Measurements from ENCODE around the gene RPRD1B.

Gene RPRD1B, protein sequence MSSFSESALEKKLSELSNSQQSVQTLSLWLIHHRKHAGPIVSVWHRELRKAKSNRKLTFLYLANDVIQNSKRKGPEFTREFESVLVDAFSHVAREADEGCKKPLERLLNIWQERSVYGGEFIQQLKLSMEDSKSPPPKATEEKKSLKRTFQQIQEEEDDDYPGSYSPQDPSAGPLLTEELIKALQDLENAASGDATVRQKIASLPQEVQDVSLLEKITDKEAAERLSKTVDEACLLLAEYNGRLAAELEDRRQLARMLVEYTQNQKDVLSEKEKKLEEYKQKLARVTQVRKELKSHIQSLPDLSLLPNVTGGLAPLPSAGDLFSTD

DNA sequence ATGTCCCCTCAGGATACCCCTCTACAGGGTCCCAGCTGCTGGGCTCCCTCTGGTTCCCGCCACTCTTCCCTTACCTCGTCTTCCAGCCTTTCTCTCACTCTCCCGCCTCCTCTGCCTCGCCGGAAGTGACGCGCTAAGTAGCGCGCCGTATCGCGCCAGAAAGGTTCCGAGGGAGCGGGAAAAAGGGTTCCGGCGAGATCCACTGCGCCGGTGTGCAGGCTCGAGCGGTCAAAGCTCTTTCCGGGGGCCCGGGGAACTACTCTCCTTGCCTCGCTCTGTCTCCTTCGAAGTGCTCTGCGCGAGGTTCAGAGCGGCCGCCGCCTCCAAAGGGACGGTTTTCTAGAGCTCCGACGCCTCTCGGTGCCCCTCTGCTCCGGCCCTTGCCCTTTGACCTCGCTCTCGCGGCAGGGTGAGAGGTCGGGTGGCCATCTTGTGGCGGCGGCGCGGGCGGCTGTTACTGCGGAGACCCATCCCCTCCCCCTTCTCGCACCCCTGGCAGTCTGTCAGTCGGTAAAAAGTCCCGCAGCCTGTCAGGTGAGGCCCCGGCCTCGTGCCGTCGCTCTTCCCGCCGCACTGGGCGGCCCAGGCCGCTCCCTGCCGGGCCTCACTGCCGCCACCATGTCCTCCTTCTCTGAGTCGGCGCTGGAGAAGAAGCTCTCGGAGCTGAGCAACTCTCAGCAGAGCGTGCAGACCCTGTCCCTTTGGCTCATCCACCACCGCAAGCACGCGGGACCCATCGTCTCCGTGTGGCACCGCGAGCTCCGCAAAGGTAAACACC lies at the start of gene RPRD1B, which contains the start of gene TTI1:
Gene RPRD1B, plus strand, starts transcription at position 417 of the 778 bp plus-strand sequence. Its CDS starts 202 bp downstream, at position 619.
Gene TTI1, minus strand, starts transcription at position 127 of the 778 bp plus-strand sequence. CDS start 19,640 bp downstream, outside the sequence.
- H3K4me1 ChIP-seq (ENCODE audit: insufficient read depth, low read length) = peaks cover 13% of the 10 kb centered on the region
- H3K36me3 ChIP-seq (ENCODE audit: insufficient read depth, low read length) = peaks cover 12% of the 10 kb centered on the region
- H3K9me3 ChIP-seq (ENCODE audit: control insufficient read depth, insufficient read depth, low read length) = no peaks in the 10 kb centered on the region
- peak within 1 kb of the TSS; percentile 74 for H3K9ac ChIP-seq (ENCODE audit: low read depth, low read length)

DNA sequence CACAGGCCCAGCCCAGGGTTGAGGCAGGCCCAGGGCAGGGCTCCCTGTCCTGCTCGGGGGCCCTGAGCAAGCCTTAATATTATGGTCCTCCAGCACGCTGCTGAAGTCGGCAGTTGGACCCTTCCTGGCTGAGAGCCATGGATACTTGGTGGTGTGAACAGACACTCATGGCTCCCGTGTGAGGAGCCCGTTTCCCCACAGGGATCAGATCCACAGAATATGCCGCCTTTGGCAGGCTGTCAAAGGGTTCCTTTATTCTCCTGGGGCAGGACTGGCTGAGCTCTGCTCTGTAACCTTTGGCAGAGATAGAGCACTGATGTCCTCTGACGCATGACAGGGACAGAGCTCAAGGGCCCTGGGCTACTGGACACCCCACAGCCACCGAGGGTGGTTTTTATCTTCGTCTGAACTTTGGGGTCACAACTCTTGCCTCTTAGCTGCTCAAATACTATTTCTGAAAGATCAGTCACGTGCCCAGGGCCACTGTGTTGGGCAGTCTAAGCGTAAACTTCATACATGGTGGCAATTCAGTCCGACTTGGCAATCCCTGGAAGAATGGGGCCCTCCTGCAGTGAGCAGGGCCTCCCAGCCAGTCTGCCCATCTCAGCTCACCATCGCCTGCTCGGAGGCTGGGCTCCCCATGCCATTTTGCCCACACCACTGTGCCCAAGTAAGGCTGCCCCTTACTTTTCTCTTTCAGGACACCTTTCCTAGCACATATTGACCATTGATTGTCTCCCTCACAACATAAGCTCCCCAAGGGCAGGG lies 49.3 kb upstream of the RPRD1B start:
- Histone ChIP-seq H3K36me3 (ENCODE audit: insufficient read depth, low read length) (peaks cover 5% of the 10 kb centered on the region), H3K9me3 (ENCODE audit: control insufficient read depth, insufficient read depth, low read length) (no peaks in the 10 kb centered on the region), H3K4me1 (ENCODE audit: insufficient read depth, low read length) (no peaks in the 10 kb centered on the region), H3K9ac (ENCODE audit: low read depth, low read length) (no peak overlapping the region)

DNA sequence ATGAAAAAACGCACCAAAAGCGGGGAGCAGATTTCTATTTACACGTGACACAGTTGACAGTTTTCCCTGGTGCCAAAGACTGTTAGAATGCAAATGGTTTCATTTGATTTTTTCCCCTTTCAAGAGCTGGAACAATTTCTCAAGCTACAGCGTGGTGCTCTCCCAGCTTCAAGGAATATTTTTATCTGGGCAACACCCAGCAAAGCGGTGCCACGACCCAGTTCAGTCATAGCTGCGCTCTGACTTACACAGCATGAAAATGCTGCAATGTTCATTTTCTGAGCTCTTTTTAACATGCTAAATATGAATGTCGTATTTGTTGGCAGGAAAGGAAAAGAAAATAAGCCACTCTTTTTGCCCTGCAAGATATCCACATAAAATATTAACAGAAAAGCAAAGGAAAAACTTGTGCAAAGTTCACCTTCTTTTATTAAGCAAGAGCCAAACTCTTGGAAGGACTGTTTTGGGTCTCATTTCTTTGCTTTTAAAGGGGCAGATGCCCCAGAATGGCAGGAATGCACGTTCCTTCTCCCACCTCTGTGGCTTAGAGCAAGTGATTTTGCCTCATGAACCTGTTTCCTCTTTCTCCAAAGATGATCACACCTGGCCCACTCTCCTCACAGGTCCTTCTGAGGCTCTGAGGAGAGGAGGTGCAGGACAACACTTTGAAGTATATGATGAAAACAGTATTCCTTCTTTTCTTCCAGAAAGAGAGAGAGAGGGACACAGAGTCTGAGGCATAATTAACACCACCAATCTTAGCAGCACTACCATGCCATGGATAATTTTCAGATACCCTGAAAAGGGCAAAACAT lies 47.3 kb upstream of the RPRD1B start:
- Histone ChIP-seq H3K9ac (ENCODE audit: low read depth, low read length) (no peak overlapping the region), H3K4me1 (ENCODE audit: insufficient read depth, low read length) (no peaks in the 10 kb centered on the region), H3K36me3 (ENCODE audit: insufficient read depth, low read length) (peaks cover 8% of the 10 kb centered on the region), H3K9me3 (ENCODE audit: control insufficient read depth, insufficient read depth, low read length) (no peaks in the 10 kb centered on the region)

DNA sequence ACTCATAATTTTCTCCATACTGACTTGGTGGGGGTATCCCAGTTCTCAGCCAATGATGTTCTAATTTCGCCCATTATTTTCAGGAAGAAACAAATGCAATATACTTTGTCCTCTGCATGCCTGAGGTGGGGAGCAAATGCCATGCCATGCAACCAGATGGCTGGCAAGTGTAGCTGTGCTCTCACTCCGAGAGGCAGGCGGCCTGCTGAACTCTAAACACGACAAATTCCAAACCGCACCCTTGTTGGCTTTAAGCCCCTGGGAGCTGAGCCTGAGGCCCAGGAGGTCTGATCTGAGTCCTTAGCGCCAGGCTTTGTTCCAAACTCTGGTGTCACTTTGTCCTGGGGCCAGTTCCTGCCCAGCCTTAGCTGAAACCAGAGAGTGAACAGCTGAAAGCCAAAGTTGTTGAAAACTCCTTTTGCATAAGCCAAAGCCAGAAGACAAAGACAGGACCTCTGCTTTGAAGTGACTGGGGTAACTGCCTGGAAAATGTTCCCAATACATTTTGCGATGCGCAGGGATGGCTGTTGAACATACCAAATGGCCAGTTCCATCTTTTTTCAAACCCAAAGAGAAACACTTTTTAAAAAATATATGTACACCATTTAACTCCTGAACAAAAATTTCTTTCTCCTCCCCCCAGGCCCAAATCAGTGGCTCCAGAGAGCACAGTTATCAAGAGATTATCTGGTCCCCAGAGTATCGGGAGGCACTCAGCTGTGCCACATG lies 46.5 kb upstream of the RPRD1B start:
- H3K9ac ChIP-seq (ENCODE audit: low read depth, low read length) = no peak overlapping the region
- H3K4me1 ChIP-seq (ENCODE audit: insufficient read depth, low read length) = no peaks in the 10 kb centered on the region
- H3K9me3 ChIP-seq (ENCODE audit: control insufficient read depth, insufficient read depth, low read length) = no peaks in the 10 kb centered on the region
- peaks cover 3% of the 10 kb centered on the region for H3K36me3 ChIP-seq (ENCODE audit: insufficient read depth, low read length)

DNA sequence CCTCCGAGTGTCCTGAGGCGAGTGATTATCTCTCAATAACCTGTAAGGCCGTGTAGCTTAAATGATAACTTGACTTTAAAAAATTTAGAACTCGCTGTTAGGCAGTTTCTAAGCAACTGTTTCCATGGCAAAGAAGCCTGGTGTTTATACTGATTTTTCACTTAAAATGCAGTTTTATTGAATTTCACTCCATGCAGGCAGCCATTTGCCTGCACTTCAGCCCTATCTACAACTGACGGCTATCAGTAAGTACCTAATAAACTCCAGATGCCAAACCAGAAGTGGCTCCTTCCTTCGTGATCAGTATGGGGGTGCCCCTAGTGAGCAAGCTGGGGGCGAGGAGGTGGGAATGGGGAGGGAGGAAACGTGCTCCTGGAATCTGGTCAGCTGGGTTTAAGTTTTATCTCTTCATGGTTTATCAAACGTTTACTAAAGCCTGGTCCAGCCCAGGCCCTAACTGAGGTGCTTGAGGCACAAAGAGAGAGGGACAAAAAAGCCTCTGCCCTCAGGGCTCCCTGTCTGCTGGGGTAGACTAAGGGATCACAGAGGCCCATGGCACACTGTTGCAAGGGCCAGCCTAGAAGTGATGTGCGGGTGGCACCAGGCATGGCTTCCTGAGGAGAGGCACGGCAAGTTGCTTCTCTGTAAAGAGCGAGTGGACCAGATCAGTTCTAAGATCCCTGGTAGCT lies 45.8 kb upstream of the RPRD1B start:
- no peaks in the 10 kb centered on the region for H3K9me3 ChIP-seq (ENCODE audit: control insufficient read depth, insufficient read depth, low read length)
- peaks cover 2% of the 10 kb centered on the region; the same call in 1 of the 2 replicates for H3K4me1 ChIP-seq (ENCODE audit: insufficient read depth, low read length)
- H3K9ac ChIP-seq (ENCODE audit: low read depth, low read length) = no peak overlapping the region
- H3K36me3 ChIP-seq (ENCODE audit: insufficient read depth, low read length) = peaks cover 3% of the 10 kb centered on the region

DNA sequence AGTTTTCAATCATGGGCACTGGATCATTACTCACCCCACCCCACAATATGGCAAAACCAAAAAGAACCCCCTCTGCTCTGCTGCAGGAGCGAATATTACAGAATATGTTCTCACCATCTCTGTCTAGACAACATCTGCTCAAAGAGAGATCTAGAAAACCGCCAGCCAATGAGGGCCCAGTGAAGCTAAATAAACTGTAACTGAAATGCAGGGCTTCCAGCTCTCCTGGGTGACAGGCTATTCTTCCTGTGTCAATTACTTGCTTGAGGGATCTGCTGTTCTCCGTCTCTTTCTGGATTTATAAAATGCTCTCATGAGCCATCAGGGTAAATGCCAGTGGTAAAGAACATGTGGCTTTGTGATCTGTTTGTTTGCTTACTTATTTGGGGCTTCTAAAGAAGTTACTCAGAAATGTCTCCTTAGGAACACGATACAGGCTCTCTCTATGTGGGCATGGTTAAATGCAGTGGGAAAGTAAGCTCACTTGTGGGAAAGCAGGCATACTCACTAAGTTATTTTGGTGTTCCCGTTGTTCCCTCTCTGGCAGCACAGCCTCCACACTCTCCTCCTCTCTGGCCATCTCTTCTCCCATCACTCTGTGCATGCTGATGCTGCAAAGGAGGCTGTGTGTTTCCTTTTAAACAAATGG lies 45.1 kb upstream of the RPRD1B start:
- no peaks in the 10 kb centered on the region for H3K9me3 ChIP-seq (ENCODE audit: control insufficient read depth, insufficient read depth, low read length)
- no peak overlapping the region for H3K9ac ChIP-seq (ENCODE audit: low read depth, low read length)
- peaks cover 4% of the 10 kb centered on the region; the same call in 1 of the 2 replicates for H3K4me1 ChIP-seq (ENCODE audit: insufficient read depth, low read length)
- peaks cover 3% of the 10 kb centered on the region for H3K36me3 ChIP-seq (ENCODE audit: insufficient read depth, low read length)

DNA sequence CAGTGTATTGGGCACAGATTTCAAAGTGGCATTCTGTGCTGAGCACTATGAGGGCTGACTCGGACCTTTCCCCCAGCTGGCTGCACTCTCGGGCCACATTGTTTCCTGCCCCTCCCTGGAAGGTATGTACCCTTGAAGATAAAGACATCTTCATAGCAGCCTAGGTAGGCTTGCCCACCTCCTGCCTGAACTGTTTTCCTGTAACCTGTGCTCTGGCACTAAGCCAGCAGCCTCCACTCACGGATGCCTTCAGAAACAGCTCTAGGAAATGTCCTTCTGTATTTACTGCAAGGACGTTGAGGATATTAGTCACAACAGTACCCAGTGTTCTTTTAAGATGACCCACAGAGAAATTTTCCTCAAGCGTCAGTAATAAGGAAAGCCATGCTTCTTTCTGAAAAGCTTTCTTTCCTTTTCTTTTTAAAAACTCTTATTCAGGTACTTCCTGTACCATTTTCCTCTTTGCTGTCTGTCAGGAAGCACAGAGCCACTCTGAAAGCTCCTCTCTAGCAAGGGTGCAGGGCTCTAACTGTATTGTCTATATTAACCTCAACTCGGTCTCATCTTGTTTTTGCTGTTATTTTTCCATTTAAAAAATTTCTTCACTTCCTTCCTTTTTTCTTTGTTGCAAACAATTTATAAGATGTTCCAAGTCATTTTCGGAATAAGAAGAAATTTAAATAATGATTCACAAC lies 43.8 kb upstream of the RPRD1B start:
- Histone ChIP-seq H3K9ac (ENCODE audit: low read depth, low read length) (no peak overlapping the region), H3K4me1 (ENCODE audit: insufficient read depth, low read length) (peaks cover 4% of the 10 kb centered on the region; the same call in 1 of the 2 replicates), H3K36me3 (ENCODE audit: insufficient read depth, low read length) (peaks cover 3% of the 10 kb centered on the region), H3K9me3 (ENCODE audit: control insufficient read depth, insufficient read depth, low read length) (no peaks in the 10 kb centered on the region)

DNA sequence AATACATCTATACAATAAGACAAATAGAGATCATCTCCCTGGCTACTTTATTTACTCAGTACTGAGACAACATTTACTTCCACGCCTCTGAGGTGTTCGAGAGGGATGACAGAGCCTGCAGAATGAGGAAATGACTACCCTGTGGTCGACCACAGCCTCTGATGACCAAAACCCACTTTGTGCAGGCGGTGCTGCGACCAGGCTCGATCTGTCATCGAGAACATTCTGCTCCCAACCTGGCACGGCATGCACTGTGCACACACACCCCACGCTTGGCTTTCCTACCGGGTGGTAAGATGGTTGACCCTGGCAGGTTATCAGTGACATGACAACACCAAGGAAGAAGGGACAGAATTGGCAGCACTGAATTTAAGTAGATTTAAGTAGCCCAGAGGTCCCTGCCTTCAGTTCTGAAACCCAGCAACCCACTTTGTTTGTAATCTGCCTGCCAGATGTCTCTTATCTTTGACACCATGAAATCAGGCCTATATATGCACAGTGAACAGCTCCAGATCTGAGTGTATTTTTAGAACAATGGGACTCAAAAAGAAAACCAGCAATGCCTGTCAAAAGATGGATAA lies 42.9 kb upstream of the RPRD1B start:
- Histone ChIP-seq H3K36me3 (ENCODE audit: insufficient read depth, low read length) (peaks cover 3% of the 10 kb centered on the region), H3K4me1 (ENCODE audit: insufficient read depth, low read length) (peaks cover 4% of the 10 kb centered on the region; the same call in 1 of the 2 replicates), H3K9me3 (ENCODE audit: control insufficient read depth, insufficient read depth, low read length) (no peaks in the 10 kb centered on the region), H3K9ac (ENCODE audit: low read depth, low read length) (no peak overlapping the region)

DNA sequence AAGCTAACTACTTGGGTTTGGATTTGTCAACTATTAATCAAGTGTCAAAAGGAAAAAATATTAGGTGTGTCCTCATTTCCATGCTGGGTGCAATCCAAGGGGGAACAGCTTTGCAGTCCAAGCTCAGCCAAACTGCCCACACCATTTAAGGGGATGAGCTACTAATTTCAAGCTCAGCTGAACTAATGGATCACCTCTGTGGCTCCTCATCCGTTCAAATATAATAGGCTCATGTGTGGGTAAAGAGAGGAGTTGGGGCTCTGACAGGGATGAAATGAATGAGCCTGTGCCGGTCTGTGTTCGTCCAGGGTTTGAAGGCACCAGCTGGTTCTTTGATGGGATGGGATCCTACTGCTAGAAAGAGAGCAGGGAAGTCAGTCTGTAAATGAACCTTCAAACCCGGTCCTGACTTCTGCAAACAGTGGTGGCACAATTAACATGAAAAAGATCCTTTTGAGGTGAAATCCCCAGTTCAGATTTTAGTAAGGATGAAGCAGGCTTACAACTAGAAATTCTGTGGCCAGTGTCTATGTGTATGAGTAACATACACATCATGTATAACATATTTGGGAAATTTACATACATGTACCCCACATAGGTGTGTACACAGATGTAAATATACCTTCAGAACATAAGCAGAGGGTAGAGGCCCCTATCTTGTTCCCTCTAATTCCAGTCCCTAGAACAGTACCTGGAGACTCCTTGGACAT lies 42.2 kb upstream of the RPRD1B start:
- H3K4me1 ChIP-seq (ENCODE audit: insufficient read depth, low read length) = peaks cover 4% of the 10 kb centered on the region; the same call in 1 of the 2 replicates

DNA sequence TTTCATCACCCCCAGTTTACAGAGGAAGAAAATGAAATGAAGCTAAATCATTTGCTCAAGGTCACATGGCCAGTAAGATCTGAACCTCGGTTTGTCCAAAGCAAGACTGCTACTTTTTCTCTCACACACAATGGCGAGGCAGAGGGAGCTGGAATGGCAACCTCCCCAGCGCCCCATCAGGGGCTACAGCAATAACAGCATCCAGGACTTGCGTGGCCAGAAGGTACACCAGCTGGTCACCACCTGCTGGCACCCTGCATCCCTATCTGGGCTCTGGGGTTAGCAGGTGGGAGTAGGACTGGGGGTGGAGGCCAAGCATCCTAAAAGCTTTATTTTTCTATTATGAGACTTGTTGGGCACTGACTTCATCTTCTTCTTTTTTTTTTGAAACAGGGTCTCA lies 41.6 kb upstream of the RPRD1B start:
- H3K4me1 ChIP-seq (ENCODE audit: insufficient read depth, low read length) = peaks cover 4% of the 10 kb centered on the region; the same call in 1 of the 2 replicates
- H3K9ac ChIP-seq (ENCODE audit: low read depth, low read length) = no peak overlapping the region
- H3K36me3 ChIP-seq (ENCODE audit: insufficient read depth, low read length) = peaks cover 11% of the 10 kb centered on the region
- no peaks in the 10 kb centered on the region for H3K9me3 ChIP-seq (ENCODE audit: control insufficient read depth, insufficient read depth, low read length)

More for the DNA sequence above, 42.2 kb upstream of the RPRD1B start:
- no peak overlapping the region for H3K9ac ChIP-seq (ENCODE audit: low read depth, low read length)
- H3K9me3 ChIP-seq (ENCODE audit: control insufficient read depth, insufficient read depth, low read length) = no peaks in the 10 kb centered on the region
- peaks cover 10% of the 10 kb centered on the region for H3K36me3 ChIP-seq (ENCODE audit: insufficient read depth, low read length)

DNA sequence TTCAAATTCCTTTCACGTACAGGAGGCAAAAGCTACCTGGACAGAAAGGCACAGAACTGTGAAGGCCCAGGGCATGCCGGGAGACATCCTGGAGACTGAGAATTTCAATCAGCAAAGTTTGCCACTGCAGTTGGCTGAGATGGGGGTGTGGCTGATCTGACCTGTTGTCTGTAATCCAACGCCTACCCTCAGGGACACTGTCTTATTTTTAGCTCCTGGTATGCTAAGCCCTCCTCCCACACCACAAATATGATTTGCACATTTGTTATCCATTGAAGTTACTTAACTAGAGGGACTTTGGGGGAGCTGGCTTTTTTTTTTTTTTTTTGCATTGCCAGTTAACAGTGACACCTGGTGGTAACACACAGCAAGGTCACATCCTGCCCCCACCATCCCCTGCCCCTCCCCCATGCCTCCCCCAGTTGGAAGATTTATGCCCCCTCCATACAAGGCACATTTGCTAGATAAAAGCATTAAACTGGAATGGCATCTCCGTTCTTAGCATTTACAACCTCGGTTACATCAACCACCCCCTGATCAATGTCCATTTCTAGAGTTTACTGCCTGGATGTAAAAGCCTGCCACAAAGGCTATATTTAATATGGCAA lies 40.6 kb upstream of the RPRD1B start:
- Histone ChIP-seq H3K4me1 (ENCODE audit: insufficient read depth, low read length) (peaks cover 4% of the 10 kb centered on the region; the same call in 1 of the 2 replicates), H3K36me3 (ENCODE audit: insufficient read depth, low read length) (peaks cover 15% of the 10 kb centered on the region), H3K9me3 (ENCODE audit: control insufficient read depth, insufficient read depth, low read length) (no peaks in the 10 kb centered on the region)

More for the DNA sequence above, 40.6 kb upstream of the RPRD1B start:
- H3K9ac ChIP-seq (ENCODE audit: low read depth, low read length) = no peak overlapping the region

All from ES-I3 (cell line).